Left ventricle myocardium inferior (tissue), 1 donor: Measurements from ENCODE around the gene FHIT. TPM values are rescaled to one million over a fixed set of nuclear protein-coding genes. Genes with fewer than 3 reads are reported as not detected.

Experiments used
- DNase-seq: peaks from one replicate; pipeline ENCODE4 v3.0.0-alpha.2; 2020
- H3K27ac ChIP-seq: fragments of 200-600 bp; replicated peaks from 2 replicates; pipeline ENCODE4 v1.8.0; 2021
- H3K27me3 ChIP-seq: fragments of 200-600 bp; 2 replicates; pipeline ENCODE4 v1.8.0; 2021; ENCODE audit warnings: low read depth
- H3K36me3 ChIP-seq: fragments of 200-600 bp; 2 replicates; pipeline ENCODE4 v1.8.0; 2021
- H3K4me1 ChIP-seq: fragments of 200-600 bp; 2 replicates; pipeline ENCODE4 v1.8.0; 2021
- H3K4me3 ChIP-seq: fragments of 200-600 bp; 2 replicates; pipeline ENCODE4 v1.8.0; 2021; ENCODE audit warnings: mild to moderate bottlenecking, moderate library complexity
- H3K9me3 ChIP-seq: fragments of 200-600 bp; replicated peaks from 2 replicates; pipeline ENCODE4 v1.8.0; 2021
- CTCF ChIP-seq: fragments of 200-600 bp; IDR thresholded peaks from 2 replicates; pipeline ENCODE4 v1.8.0; 2021; ENCODE audit warnings: antibody characterized with exemption, mild to moderate bottlenecking, borderline replicate concordance
- intact Hi-C: fragments of 100-400 bp; cut with micrococcal nuclease; formaldehyde crosslinking; loops from one replicate; pipeline ENCODE4 v1.11.0; 2022
- total RNA-seq: library from RNA; stranded (reverse); fragmentation: NEBNext Ultra II Directional; extraction: Animal tissue kit (Norgen Biotek cat#: 25700); gene quantifications from one replicate; pipeline ENCODE4 v1.2.1, GENCODE V29; 2021
- donor health status: DM: no; HTN: yes; CAD: no; lungs with severe emphysema.

FHIT gene
- total RNA-seq, 1 donor from 2014 or later: 16.0 TPM

DNA sequence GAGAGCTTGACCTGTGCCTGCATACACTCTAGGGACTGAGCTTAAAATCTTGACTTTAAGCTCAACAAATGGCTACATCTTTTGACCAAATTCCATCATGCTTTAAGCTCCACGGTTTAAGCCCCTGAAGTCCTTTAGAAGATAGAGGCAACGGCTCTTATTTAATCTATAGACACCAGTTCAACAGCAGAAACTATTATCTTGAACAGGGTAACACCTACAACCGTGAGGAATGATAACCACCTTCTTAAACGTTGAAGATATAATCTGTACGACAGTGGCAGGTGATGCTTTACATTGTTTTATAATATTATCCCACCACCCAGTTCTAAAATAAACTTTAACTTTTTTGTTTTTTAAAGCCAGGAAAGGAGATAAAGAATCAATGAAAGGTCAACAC is 1007.8 kb downstream of the FHIT start:
- no peak for TF ChIP-seq CTCF
- intact Hi-C loops: no loop called here
- Histone ChIP-seq H3K27me3 (no peaks in the 10 kb centered on the region), H3K9me3 (no peaks in the 10 kb centered on the region), H3K36me3 (no peaks in the 10 kb centered on the region), H3K27ac (no peak overlapping the region), H3K4me3 (no peak overlapping the region), H3K4me1 (no peaks in the 10 kb centered on the region)
- no peak for DNase-seq

DNA sequence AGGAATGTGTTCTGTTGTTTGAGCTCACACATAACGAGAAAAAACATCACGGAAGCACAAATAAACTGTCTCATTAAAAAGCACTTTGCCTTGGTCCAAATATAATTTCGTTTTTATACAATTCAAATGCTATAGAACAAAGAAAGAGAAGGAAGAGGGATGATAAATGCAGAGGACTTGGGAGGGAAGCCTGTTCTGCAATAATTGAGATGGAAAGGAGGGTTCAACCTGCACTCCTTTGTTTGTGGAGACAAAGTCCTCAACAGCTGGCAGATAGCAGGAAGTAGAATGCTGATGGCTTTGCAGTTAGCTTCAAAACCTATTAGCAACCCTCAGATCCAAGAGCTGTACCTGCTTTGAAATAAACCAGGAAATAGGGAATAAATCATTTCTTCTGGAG is 1010.8 kb downstream of the FHIT start:
- no peak for TF ChIP-seq CTCF
- Histone ChIP-seq H3K27me3 (no peaks in the 10 kb centered on the region), H3K27ac (no peak overlapping the region), H3K36me3 (no peaks in the 10 kb centered on the region), H3K4me1 (no peaks in the 10 kb centered on the region), H3K4me3 (no peak overlapping the region), H3K9me3 (no peaks in the 10 kb centered on the region)
- intact Hi-C loops: no loop called here
- DNase-seq: no peak

DNA sequence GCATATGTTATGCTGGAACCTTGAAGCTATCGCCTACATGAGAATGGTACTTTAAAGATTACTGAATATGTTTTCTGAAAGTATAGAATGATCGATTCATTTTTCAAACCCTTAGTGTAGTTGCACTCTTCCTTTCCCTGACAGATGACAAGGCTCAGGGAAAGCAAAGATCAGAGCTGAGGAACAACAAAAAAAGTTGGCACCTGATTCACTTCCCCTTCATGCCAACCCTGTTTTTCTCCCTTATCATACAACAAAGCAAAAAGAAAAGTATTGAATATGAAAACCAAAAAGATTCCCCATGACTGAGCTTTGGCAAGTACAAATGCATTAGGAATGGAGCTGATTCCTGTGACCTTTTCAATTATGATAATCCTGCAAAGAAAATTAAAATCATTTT is 1012.7 kb downstream of the FHIT start:
- no peak overlapping the region for H3K27ac ChIP-seq
- H3K4me1 ChIP-seq: no peaks in the 10 kb centered on the region
- intact Hi-C loops: no loop called here
- H3K36me3 ChIP-seq: no peaks in the 10 kb centered on the region
- no peak overlapping the region for H3K4me3 ChIP-seq
- DNase-seq: no peak
- no peaks in the 10 kb centered on the region for H3K27me3 ChIP-seq
- TF ChIP-seq CTCF: no peak
- no peaks in the 10 kb centered on the region for H3K9me3 ChIP-seq

- Histone ChIP-seq H3K4me3 (no peak overlapping the region), H3K36me3 (no peaks in the 10 kb centered on the region), H3K27me3 (no peaks in the 10 kb centered on the region), H3K27ac (no peak overlapping the region), H3K9me3 (no peaks in the 10 kb centered on the region), H3K4me1 (peaks cover 16% of the 10 kb centered on the region)
- intact Hi-C loops: no loop called here
- TF ChIP-seq CTCF: no peak
- DNase-seq: no peak
Observed at GRCh38 chr3:60229502-60229901, 1021.8 kb downstream of the FHIT start.

- Histone ChIP-seq H3K9me3 (no peaks in the 10 kb centered on the region), H3K4me3 (no peak overlapping the region), H3K27me3 (no peaks in the 10 kb centered on the region), H3K27ac (no peak overlapping the region), H3K4me1 (peaks cover 16% of the 10 kb centered on the region), H3K36me3 (no peaks in the 10 kb centered on the region)
- DNase-seq: no peak
- no peak for TF ChIP-seq CTCF
- intact Hi-C loops: no loop called here
Observed at GRCh38 chr3:60228823-60229222, 1022.4 kb downstream of the FHIT start.

GRCh38 chr3:60226912-60227311 is 1024.3 kb downstream of the FHIT start:
- no peak for TF ChIP-seq CTCF
- no peak for DNase-seq
- Histone ChIP-seq H3K9me3 (no peaks in the 10 kb centered on the region), H3K27me3 (no peaks in the 10 kb centered on the region), H3K27ac (no peak overlapping the region), H3K4me3 (no peak overlapping the region), H3K36me3 (no peaks in the 10 kb centered on the region), H3K4me1 (peaks cover 16% of the 10 kb centered on the region)
- intact Hi-C loops: no loop called here
